Astrocyte (in vitro differentiated cells and primary cell): Measurements from ENCODE around the gene FN1.

ENCODE experiments used
- CTCF ChIP-seq: IDR thresholded peaks from 2 replicates; pipeline ENCODE4 v1.5.1; 2011; ENCODE audit warnings: low read depth, mild to moderate bottlenecking, inconsistent platforms, low read length, moderate library complexity; ENCODE audit not compliant: insufficient read depth
- EZH2 ChIP-seq: IDR thresholded peaks from 2 replicates; pipeline ENCODE4 v1.6.1; 2012; ENCODE audit warnings: mild to moderate bottlenecking, low read length, inconsistent platforms; ENCODE audit not compliant: insufficient read depth

GRCh38 chr2:215397632-215398341 is 38.1 kb downstream of the FN1 start:
- TF ChIP-seq CTCF (no peak), EZH2 (no peak)
